22Rv1 (cell line): ENCODE measurements around the gene ZBTB39.

Experiments
- CTCF ChIP-seq: fragments of 450-650 bp; IDR thresholded peaks from 2 replicates; pipeline ENCODE4 v1.5.1; 2017; ENCODE audit warnings: mild to moderate bottlenecking
- ZFX ChIP-seq: fragments of 450-650 bp; IDR thresholded peaks from 2 replicates; pipeline ENCODE4 v1.6.1; 2017; ENCODE audit warnings: antibody characterized with exemption, borderline replicate concordance

DNA sequence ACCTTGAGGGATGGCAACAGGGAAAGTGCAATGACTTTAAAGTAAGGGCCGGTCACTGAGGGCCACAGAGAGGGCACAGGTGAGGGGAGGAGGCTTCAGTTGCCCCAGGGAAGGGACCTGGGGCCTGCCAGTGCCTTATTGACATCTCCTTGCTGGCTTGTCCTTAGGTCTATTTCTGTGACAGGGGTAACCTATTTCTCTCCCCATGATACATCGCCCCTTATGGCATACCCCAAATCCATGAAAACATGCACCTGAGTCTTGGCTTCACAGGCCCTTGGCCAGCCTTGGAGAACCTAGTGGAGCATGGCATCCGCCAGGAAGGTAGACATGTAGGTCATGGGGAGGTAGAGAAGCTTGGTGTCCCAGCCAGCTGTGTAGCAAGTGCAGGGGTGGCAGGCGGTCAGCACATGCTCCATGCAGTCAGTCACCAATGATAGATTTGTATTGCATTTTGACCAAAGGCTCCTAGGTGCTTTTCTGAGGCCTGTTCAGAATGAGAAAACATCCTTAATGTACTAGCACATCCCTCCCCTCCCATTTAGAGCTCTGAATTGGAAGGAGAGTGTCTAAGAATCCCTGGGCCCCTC, 25.3 kb downstream of the ZBTB39 start:
- TF ChIP-seq CTCF (no peak), ZFX (no peak)
